ENCODE data around the gene TBXAS1. TPM values are rescaled to one million over a fixed set of nuclear protein-coding genes. Genes with fewer than 3 reads are reported as not detected.

Gene TBXAS1
- total and polyA plus RNA-seq, 4 donors = 4.1 to 22.4 (median 12.2) TPM

DNA sequence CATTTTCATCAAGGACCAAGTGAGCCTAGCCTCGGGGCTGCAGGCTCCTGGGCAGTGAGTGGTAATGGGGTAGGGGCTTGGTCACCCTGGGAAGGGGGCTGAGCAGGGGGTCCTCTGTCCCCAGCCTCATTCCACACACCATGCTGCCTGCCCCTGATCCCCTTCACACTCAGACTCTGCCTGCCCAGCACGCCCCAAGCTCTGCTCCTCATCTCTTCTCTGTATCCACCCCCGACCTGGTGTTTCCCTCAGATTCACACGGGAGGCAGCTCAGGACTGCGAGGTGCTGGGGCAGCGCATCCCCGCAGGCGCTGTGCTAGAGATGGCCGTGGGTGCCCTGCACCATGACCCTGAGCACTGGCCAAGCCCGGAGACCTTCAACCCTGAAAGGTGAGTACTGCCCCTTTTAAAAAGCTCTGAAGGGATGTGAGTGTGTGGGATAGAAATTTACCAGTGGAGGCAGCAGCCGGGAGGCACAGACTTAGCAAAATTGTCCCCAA lies 186.5 kb downstream of the TBXAS1 start:
- 71% methylated on average over 11 of the region's 11 CpGs for WGBS

DNA sequence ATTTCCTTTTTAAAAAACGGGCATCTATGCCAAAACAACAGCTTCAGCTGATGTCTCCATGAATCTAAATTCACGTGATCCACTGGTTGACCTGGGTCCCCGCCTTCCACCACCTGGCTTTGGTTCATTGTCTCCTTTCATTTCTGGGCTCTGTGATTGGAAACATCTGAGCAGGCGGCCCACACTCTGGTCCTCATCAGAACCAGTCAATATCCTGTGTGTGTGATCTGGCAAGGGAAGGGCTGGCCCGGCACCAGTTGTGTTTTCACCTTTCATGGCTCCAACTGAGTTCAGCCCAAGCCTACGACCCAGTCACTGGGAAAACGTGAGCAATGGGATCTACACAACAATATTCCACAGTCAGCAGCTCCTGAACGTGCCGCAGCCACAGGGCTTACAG lies 187.5 kb downstream of the TBXAS1 start:
- TF ChIP-seq EGR1 (IDR thresholded peaks at IDR 0.05; ENCODE audit: low read depth in 2 of 2) = no peak
- Histone ChIP-seq H3K36me3 (ENCODE audit: control insufficient read depth in 4 of 4, insufficient read depth in 3 of 4, low read depth in 1 of 4, low read length in 3 of 4) (no peaks in the 10 kb centered on the region), H3K4me1 (ENCODE audit: control insufficient read depth in 4 of 4, insufficient read depth in 4 of 4, low read length in 3 of 4) (no peaks in the 10 kb centered on the region), H3K9ac (ENCODE audit: low read depth in 1 of 2, low read length in 2 of 2) (no peak overlapping the region), H3K27ac (ENCODE audit: low read depth in 1 of 2, low read length in 2 of 2) (no peak overlapping the region), H3K9me3 (ENCODE audit: control insufficient read depth in 4 of 4, low read length in 3 of 4) (no peaks in the 10 kb centered on the region), H3K4me3 (ENCODE audit: low read depth in 1 of 3, low read length in 3 of 3) (no peak overlapping the region), H3K27me3 (ENCODE audit: control insufficient read depth in 4 of 4, insufficient read depth in 4 of 4, low read length in 3 of 4) (no peaks in the 10 kb centered on the region)
- DNase-seq (ENCODE audit: low spot score) = no peak
- WGBS = 67% methylated on average over 9 of the region's 9 CpGs

More for the DNA sequence above, 186.5 kb downstream of the TBXAS1 start:
- Histone ChIP-seq H3K4me1 (ENCODE audit: control insufficient read depth in 4 of 4, insufficient read depth in 4 of 4, low read length in 3 of 4) (no peaks in the 10 kb centered on the region), H3K36me3 (ENCODE audit: control insufficient read depth in 4 of 4, insufficient read depth in 3 of 4, low read depth in 1 of 4, low read length in 3 of 4) (no peaks in the 10 kb centered on the region), H3K4me3 (ENCODE audit: low read depth in 1 of 3, low read length in 3 of 3) (no peak overlapping the region), H3K9me3 (ENCODE audit: control insufficient read depth in 4 of 4, low read length in 3 of 4) (no peaks in the 10 kb centered on the region), H3K27ac (ENCODE audit: low read depth in 1 of 2, low read length in 2 of 2) (no peak overlapping the region), H3K9ac (ENCODE audit: low read depth in 1 of 2, low read length in 2 of 2) (no peak overlapping the region), H3K27me3 (ENCODE audit: control insufficient read depth in 4 of 4, insufficient read depth in 4 of 4, low read length in 3 of 4) (no peaks in the 10 kb centered on the region)
- no peak for DNase-seq (ENCODE audit: low spot score)
- no peak for TF ChIP-seq RXRA (IDR thresholded peaks at IDR 0.05)
- no peak for TF ChIP-seq FOXA2 (IDR thresholded peaks at IDR 0.05)
- no peak for TF ChIP-seq GABPA (IDR thresholded peaks at IDR 0.05 in 1 of 2, conservative IDR thresholded peaks at IDR 0.05 in 1 of 2)
- TF ChIP-seq, protein P1, sequence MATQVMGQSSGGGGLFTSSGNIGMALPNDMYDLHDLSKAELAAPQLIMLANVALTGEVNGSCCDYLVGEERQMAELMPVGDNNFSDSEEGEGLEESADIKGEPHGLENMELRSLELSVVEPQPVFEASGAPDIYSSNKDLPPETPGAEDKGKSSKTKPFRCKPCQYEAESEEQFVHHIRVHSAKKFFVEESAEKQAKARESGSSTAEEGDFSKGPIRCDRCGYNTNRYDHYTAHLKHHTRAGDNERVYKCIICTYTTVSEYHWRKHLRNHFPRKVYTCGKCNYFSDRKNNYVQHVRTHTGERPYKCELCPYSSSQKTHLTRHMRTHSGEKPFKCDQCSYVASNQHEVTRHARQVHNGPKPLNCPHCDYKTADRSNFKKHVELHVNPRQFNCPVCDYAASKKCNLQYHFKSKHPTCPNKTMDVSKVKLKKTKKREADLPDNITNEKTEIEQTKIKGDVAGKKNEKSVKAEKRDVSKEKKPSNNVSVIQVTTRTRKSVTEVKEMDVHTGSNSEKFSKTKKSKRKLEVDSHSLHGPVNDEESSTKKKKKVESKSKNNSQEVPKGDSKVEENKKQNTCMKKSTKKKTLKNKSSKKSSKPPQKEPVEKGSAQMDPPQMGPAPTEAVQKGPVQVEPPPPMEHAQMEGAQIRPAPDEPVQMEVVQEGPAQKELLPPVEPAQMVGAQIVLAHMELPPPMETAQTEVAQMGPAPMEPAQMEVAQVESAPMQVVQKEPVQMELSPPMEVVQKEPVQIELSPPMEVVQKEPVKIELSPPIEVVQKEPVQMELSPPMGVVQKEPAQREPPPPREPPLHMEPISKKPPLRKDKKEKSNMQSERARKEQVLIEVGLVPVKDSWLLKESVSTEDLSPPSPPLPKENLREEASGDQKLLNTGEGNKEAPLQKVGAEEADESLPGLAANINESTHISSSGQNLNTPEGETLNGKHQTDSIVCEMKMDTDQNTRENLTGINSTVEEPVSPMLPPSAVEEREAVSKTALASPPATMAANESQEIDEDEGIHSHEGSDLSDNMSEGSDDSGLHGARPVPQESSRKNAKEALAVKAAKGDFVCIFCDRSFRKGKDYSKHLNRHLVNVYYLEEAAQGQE (IDR thresholded peaks at IDR 0.05) = no peak
- TF ChIP-seq JUND (IDR thresholded peaks at IDR 0.05) = no peak

DNA sequence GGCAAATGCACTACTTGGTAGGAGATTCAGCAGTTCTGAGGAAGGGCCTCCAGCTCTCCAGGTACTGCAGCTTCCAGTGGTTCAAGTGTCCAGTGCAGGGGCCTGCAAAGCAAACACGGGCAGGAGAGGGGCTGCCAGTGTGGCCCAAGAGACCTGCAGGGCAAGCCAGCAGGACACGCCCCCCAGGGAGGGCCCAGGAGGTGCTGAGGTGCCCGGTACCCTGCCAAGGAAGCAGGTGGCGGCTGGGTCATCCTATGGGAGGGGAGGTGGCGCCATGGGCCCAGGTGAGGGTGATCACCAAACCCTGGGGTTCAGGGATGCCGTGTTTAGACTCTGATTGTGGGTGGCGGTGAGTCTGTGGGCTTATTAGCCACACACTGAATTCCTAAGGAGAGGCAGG lies 188.0 kb downstream of the TBXAS1 start:
- H3K9me3 ChIP-seq (ENCODE audit: control insufficient read depth in 4 of 4, low read length in 3 of 4) = no peaks in the 10 kb centered on the region
- H3K9ac ChIP-seq (ENCODE audit: low read depth in 1 of 2, low read length in 2 of 2) = no peak overlapping the region
- H3K36me3 ChIP-seq (ENCODE audit: control insufficient read depth in 4 of 4, insufficient read depth in 3 of 4, low read depth in 1 of 4, low read length in 3 of 4) = no peaks in the 10 kb centered on the region
- no peaks in the 10 kb centered on the region for H3K27me3 ChIP-seq (ENCODE audit: control insufficient read depth in 4 of 4, insufficient read depth in 4 of 4, low read length in 3 of 4)
- H3K4me1 ChIP-seq (ENCODE audit: control insufficient read depth in 4 of 4, insufficient read depth in 4 of 4, low read length in 3 of 4) = no peaks in the 10 kb centered on the region
- DNase-seq (ENCODE audit: low spot score) = no peak
- no peak overlapping the region for H3K27ac ChIP-seq (ENCODE audit: low read depth in 1 of 2, low read length in 2 of 2)
- WGBS = 91% methylated on average over 7 of the region's 7 CpGs
- TF ChIP-seq RXRA (IDR thresholded peaks at IDR 0.05) = no peak
- TF ChIP-seq, protein P2, sequence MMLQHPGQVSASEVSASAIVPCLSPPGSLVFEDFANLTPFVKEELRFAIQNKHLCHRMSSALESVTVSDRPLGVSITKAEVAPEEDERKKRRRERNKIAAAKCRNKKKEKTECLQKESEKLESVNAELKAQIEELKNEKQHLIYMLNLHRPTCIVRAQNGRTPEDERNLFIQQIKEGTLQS (IDR thresholded peaks at IDR 0.05) = no peak
- no peak for TF ChIP-seq GABPA (IDR thresholded peaks at IDR 0.05 in 1 of 2, conservative IDR thresholded peaks at IDR 0.05 in 1 of 2)
- TF ChIP-seq TAF1 (conservative IDR thresholded peaks at IDR 0.05) = no peak
- no peak for TF ChIP-seq FOXA2 (IDR thresholded peaks at IDR 0.05)
- no peak for TF ChIP-seq HNF4A (conservative IDR thresholded peaks at IDR 0.05)
- TF ChIP-seq, protein P3, sequence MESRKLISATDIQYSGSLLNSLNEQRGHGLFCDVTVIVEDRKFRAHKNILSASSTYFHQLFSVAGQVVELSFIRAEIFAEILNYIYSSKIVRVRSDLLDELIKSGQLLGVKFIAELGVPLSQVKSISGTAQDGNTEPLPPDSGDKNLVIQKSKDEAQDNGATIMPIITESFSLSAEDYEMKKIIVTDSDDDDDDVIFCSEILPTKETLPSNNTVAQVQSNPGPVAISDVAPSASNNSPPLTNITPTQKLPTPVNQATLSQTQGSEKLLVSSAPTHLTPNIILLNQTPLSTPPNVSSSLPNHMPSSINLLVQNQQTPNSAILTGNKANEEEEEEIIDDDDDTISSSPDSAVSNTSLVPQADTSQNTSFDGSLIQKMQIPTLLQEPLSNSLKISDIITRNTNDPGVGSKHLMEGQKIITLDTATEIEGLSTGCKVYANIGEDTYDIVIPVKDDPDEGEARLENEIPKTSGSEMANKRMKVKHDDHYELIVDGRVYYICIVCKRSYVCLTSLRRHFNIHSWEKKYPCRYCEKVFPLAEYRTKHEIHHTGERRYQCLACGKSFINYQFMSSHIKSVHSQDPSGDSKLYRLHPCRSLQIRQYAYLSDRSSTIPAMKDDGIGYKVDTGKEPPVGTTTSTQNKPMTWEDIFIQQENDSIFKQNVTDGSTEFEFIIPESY (IDR thresholded peaks at IDR 0.05) = no peak
- no peak for TF ChIP-seq SP1 (IDR thresholded peaks at IDR 0.05)
- TF ChIP-seq RAD21 (IDR thresholded peaks at IDR 0.05) = no peak
- no peak overlapping the region for H3K4me3 ChIP-seq (ENCODE audit: low read depth in 1 of 3, low read length in 3 of 3)

Measured in liver (tissue), 9 donors.